HUES6 (cell line): ENCODE measurements around the gene KRT77.

Experiments used
- H3K27ac ChIP-seq: 2 replicates; pipeline ENCODE4 v1.7.0; 2013; ENCODE audit warnings: low read depth, mild to moderate bottlenecking, low read length, inconsistent platforms
- H3K27me3 ChIP-seq: 2 replicates; pipeline ENCODE4 v1.6.1; 2013; ENCODE audit warnings: low read length; ENCODE audit not compliant: control insufficient read depth, insufficient read depth
- H3K36me3 ChIP-seq: 2 replicates; pipeline ENCODE4 v1.6.1; 2013; ENCODE audit warnings: low read length; ENCODE audit not compliant: control insufficient read depth, insufficient read depth
- H3K4me1 ChIP-seq: 2 replicates; pipeline ENCODE4 v1.6.1; 2013; ENCODE audit warnings: low read length; ENCODE audit not compliant: control insufficient read depth, insufficient read depth
- H3K4me3 ChIP-seq: 2 replicates; pipeline ENCODE4 v1.5.1; 2013; ENCODE audit warnings: low read depth, low read length
- H3K9ac ChIP-seq: one replicate; pipeline ENCODE4 v1.6.1; 2013; ENCODE audit warnings: mild to moderate bottlenecking, low read length
- H3K9me3 ChIP-seq: 2 replicates; pipeline ENCODE4 v1.6.1; 2013; ENCODE audit warnings: low read depth, low read length; ENCODE audit not compliant: control insufficient read depth, insufficient read depth

The KRT77 gene

GRCh38 chr12:52703878-52704277, 554 bp upstream of the KRT77 start:
- Histone ChIP-seq H3K9ac (no peak overlapping the region), H3K9me3 (no peaks in the 10 kb centered on the region), H3K4me3 (no peak overlapping the region), H3K27me3 (peaks cover 12% of the 10 kb centered on the region; the same call in 1 of the 2 replicates), H3K4me1 (peaks cover 2% of the 10 kb centered on the region; the same call in 1 of the 2 replicates), H3K36me3 (no peaks in the 10 kb centered on the region), H3K27ac (no peak overlapping the region)

GRCh38 chr12:52702338-52702737, 986 bp downstream of the KRT77 start:
- no peak overlapping the region for H3K4me3 ChIP-seq
- no peaks in the 10 kb centered on the region for H3K9me3 ChIP-seq
- H3K36me3 ChIP-seq: no peaks in the 10 kb centered on the region
- peaks cover 9% of the 10 kb centered on the region; the same call in 1 of the 2 replicates for H3K4me1 ChIP-seq
- H3K27ac ChIP-seq: no peak overlapping the region
- H3K9ac ChIP-seq: no peak overlapping the region
- peaks cover 12% of the 10 kb centered on the region; the same call in 1 of the 2 replicates for H3K27me3 ChIP-seq

- Histone ChIP-seq H3K27ac (no peak overlapping the region), H3K4me3 (no peak overlapping the region), H3K36me3 (no peaks in the 10 kb centered on the region), H3K9me3 (no peaks in the 10 kb centered on the region), H3K9ac (no peak overlapping the region), H3K27me3 (peaks cover 12% of the 10 kb centered on the region; the same call in 1 of the 2 replicates), H3K4me1 (peaks cover 9% of the 10 kb centered on the region; the same call in 1 of the 2 replicates)
Observed at GRCh38 chr12:52701281-52701680, 2.0 kb downstream of the KRT77 start.

- no peaks in the 10 kb centered on the region for H3K36me3 ChIP-seq
- no peaks in the 10 kb centered on the region for H3K9me3 ChIP-seq
- H3K27ac ChIP-seq: no peak overlapping the region
- H3K9ac ChIP-seq: no peak overlapping the region
- peaks cover 9% of the 10 kb centered on the region; the same call in 1 of the 2 replicates for H3K4me1 ChIP-seq
- no peak overlapping the region for H3K4me3 ChIP-seq
- peaks cover 13% of the 10 kb centered on the region; the same call in 1 of the 2 replicates for H3K27me3 ChIP-seq
Observed at GRCh38 chr12:52699960-52700359, 3.4 kb downstream of the KRT77 start.

- H3K9ac ChIP-seq: no peak overlapping the region
- H3K27me3 ChIP-seq: peaks cover 15% of the 10 kb centered on the region; the same call in 1 of the 2 replicates
- peaks cover 9% of the 10 kb centered on the region; the same call in 1 of the 2 replicates for H3K4me1 ChIP-seq
- no peaks in the 10 kb centered on the region for H3K36me3 ChIP-seq
- H3K9me3 ChIP-seq: no peaks in the 10 kb centered on the region
- no peak overlapping the region for H3K27ac ChIP-seq
- H3K4me3 ChIP-seq: no peak overlapping the region
Observed at GRCh38 chr12:52699373-52699772, 4.0 kb downstream of the KRT77 start.

- H3K36me3 ChIP-seq: no peaks in the 10 kb centered on the region
- H3K4me3 ChIP-seq: no peak overlapping the region
- no peaks in the 10 kb centered on the region for H3K9me3 ChIP-seq
- H3K27ac ChIP-seq: no peak overlapping the region
- no peak overlapping the region for H3K9ac ChIP-seq
- H3K27me3 ChIP-seq: peaks cover 13% of the 10 kb centered on the region; the same call in 1 of the 2 replicates
- H3K4me1 ChIP-seq: peaks cover 9% of the 10 kb centered on the region; the same call in 1 of the 2 replicates
Observed at GRCh38 chr12:52698651-52699340, 4.5 kb downstream of the KRT77 start.

- Histone ChIP-seq H3K9ac (no peak overlapping the region), H3K27me3 (peaks cover 21% of the 10 kb centered on the region), H3K4me3 (no peak overlapping the region), H3K27ac (no peak overlapping the region), H3K4me1 (peaks cover 9% of the 10 kb centered on the region; the same call in 1 of the 2 replicates), H3K9me3 (no peaks in the 10 kb centered on the region), H3K36me3 (no peaks in the 10 kb centered on the region)
Observed at GRCh38 chr12:52697058-52697582, 6.2 kb downstream of the KRT77 start.

GRCh38 chr12:52696588-52696987, 6.7 kb downstream of the KRT77 start:
- Histone ChIP-seq H3K4me1 (peaks cover 9% of the 10 kb centered on the region; the same call in 1 of the 2 replicates), H3K27ac (no peak overlapping the region), H3K9ac (no peak overlapping the region), H3K27me3 (peaks cover 26% of the 10 kb centered on the region), H3K9me3 (no peaks in the 10 kb centered on the region), H3K4me3 (no peak overlapping the region), H3K36me3 (no peaks in the 10 kb centered on the region)

GRCh38 chr12:52695039-52695438, 8.3 kb downstream of the KRT77 start:
- Histone ChIP-seq H3K27ac (no peak overlapping the region), H3K4me1 (peaks cover 16% of the 10 kb centered on the region), H3K36me3 (no peaks in the 10 kb centered on the region), H3K4me3 (no peak overlapping the region), H3K27me3 (peaks cover 42% of the 10 kb centered on the region), H3K9ac (no peak overlapping the region), H3K9me3 (no peaks in the 10 kb centered on the region)

GRCh38 chr12:52694151-52694550, 9.2 kb downstream of the KRT77 start:
- Histone ChIP-seq H3K27me3 (peaks cover 46% of the 10 kb centered on the region), H3K4me3 (no peak overlapping the region), H3K9ac (no peak overlapping the region)

GRCh38 chr12:52693261-52693660, 10.1 kb downstream of the KRT77 start:
- Histone ChIP-seq H3K9ac (no peak overlapping the region), H3K9me3 (no peaks in the 10 kb centered on the region), H3K4me3 (no peak overlapping the region), H3K36me3 (no peaks in the 10 kb centered on the region), H3K4me1 (peaks cover 11% of the 10 kb centered on the region), H3K27ac (no peak overlapping the region), H3K27me3 (peaks cover 55% of the 10 kb centered on the region)

More at GRCh38 chr12:52694151-52694550, 9.2 kb downstream of the KRT77 start:
- peaks cover 16% of the 10 kb centered on the region for H3K4me1 ChIP-seq
- no peaks in the 10 kb centered on the region for H3K36me3 ChIP-seq
- H3K27ac ChIP-seq: no peak overlapping the region
- no peaks in the 10 kb centered on the region for H3K9me3 ChIP-seq
